ENCODE measurements around the gene FOXJ2.

The FOXJ2 gene

DNA sequence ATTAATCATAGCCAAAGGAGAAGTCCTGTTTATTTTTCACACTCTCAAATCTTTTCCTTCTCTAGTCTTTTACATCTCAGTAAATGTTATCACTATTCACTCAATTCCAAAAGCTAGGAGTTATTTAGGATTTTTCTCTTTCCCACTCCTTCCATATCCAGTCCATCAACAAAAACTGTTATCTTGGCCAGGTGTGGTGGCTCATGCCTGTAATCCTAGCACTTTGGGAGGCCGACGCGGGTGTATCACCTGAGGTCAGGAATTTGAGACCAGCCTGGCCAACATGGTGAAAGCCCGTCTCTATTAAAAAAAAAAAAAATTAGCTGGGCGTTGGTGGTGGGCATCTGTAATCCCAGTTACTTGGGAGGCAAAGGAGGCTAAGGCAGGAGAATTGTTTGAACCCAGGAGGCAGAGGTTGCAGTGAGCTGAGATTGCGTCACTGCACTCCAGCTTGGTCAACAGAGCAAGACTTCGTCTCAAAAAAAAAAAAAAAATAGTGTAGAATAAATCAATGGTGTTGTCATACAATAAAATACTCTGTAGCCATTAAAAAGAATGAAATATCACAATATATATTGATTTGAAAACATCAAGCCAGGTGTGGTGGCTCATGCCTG is 46.6 kb upstream of the FOXJ2 start:
- H3K14ac ChIP-seq (ENCODE audit: low read length in 2 of 2) = no peak overlapping the region
- 95% methylated on average over 5 of the region's 7 CpGs for WGBS
- no peak overlapping the region for H3K4ac ChIP-seq (ENCODE audit: low read depth in 1 of 2, low read length in 2 of 2)
- H3K4me1 ChIP-seq (ENCODE audit: control insufficient read depth, insufficient read depth, low read depth, low read length) = no peaks in the 10 kb centered on the region
- no peak overlapping the region for H2BK12ac ChIP-seq (ENCODE audit: low read length in 2 of 2)
- H2BK120ac ChIP-seq (ENCODE audit: low read depth, low read length) = no peak overlapping the region
- H3K36me3 ChIP-seq (ENCODE audit: control insufficient read depth in 1 of 2, insufficient read depth in 2 of 2, low read depth in 1 of 2, low read length in 2 of 2) = no peaks in the 10 kb centered on the region
- no peak overlapping the region for H4K8ac ChIP-seq (ENCODE audit: low read length)
- H3K27me3 ChIP-seq (ENCODE audit: control insufficient read depth in 1 of 2, insufficient read depth in 1 of 2, low read length in 2 of 2) = no peaks in the 10 kb centered on the region
- no peak for DNase-seq
- H2AFZ ChIP-seq (ENCODE audit: low read depth, low read length) = no peak overlapping the region
- no peak overlapping the region for H3K23ac ChIP-seq (ENCODE audit: low read length in 2 of 2)
- no peak overlapping the region for H3K4me2 ChIP-seq (ENCODE audit: low read length, poor library complexity, severe bottlenecking)
- H3K9ac ChIP-seq (ENCODE audit: low read length) = no peak overlapping the region
- no peaks in the 10 kb centered on the region for H3K9me3 ChIP-seq (ENCODE audit: control insufficient read depth, low read length)
- H4K91ac ChIP-seq (ENCODE audit: low read length) = no peak overlapping the region
- H2BK5ac ChIP-seq (ENCODE audit: low read depth, low read length, poor library complexity, severe bottlenecking) = no peak overlapping the region
- H2BK15ac ChIP-seq (ENCODE audit: low read depth, poor library complexity, severe bottlenecking) = no peak overlapping the region
- H3K18ac ChIP-seq (ENCODE audit: low read depth in 1 of 2, low read length in 2 of 2) = no peak overlapping the region
- no peaks in the 10 kb centered on the region for H3K79me1 ChIP-seq (replicated peaks; ENCODE audit: low read length, poor library complexity, severe bottlenecking)
- H3K4me3 ChIP-seq (ENCODE audit: insufficient read depth in 1 of 2, low read depth in 1 of 2, low read length in 2 of 2) = no peak overlapping the region
- H2AK5ac ChIP-seq (ENCODE audit: low read length, severe bottlenecking) = no peak overlapping the region
- H3K27ac ChIP-seq (ENCODE audit: low read length, poor library complexity, severe bottlenecking) = no peak overlapping the region

DNA sequence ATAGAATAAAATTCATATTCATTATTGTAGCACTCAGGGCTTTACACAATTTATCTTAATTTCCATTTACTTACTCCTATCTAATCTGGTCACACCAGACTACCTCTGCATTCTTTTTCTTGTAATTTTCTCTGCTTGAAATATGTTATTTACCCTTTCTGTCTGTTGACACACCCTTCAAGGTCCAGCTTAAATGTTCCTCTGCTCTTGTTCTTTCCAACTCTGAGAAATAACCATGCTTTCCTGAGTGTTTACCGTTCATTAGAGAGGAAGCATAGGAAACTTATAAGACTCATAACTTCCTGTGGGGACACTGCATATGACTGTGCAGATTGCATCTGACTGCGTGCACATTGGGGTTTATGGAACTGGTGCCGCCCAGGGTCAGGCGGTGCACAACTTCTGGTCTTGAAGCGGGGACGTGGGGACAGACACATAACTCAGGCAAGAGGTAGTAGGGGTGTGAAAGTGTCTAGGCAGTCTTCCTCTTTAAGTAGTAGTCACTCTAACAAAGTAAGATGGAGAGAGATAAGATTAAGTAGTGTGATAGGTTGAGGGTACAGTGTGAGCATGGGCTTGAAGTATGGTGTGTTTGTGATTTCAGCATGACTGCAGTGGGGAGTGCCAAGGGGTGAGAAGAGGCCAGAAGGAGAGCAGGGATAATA is 42.6 kb upstream of the FOXJ2 start:
- Histone ChIP-seq H3K36me3 (ENCODE audit: control insufficient read depth in 1 of 2, insufficient read depth in 2 of 2, low read depth in 1 of 2, low read length in 2 of 2) (no peaks in the 10 kb centered on the region), H3K79me1 (replicated peaks; ENCODE audit: low read length, poor library complexity, severe bottlenecking) (no peaks in the 10 kb centered on the region), H4K8ac (ENCODE audit: low read length) (no peak overlapping the region), H3K14ac (ENCODE audit: low read length in 2 of 2) (no peak overlapping the region), H3K9ac (ENCODE audit: low read length) (no peak overlapping the region), H2BK120ac (ENCODE audit: low read depth, low read length) (no peak overlapping the region), H3K18ac (ENCODE audit: low read depth in 1 of 2, low read length in 2 of 2) (peak overlapping the region; percentile 16 to 29), H2BK5ac (ENCODE audit: low read depth, low read length, poor library complexity, severe bottlenecking) (no peak overlapping the region), H3K4me3 (ENCODE audit: insufficient read depth in 1 of 2, low read depth in 1 of 2, low read length in 2 of 2) (no peak overlapping the region), H2BK15ac (ENCODE audit: low read depth, poor library complexity, severe bottlenecking) (no peak overlapping the region), H2BK12ac (ENCODE audit: low read length in 2 of 2) (peak overlapping the region in 1 of 2 experiments; percentile 2), H4K91ac (ENCODE audit: low read length) (peak overlapping the region; percentile 14), H3K27me3 (ENCODE audit: control insufficient read depth in 1 of 2, insufficient read depth in 1 of 2, low read length in 2 of 2) (no peaks in the 10 kb centered on the region), H3K9me3 (ENCODE audit: control insufficient read depth, low read length) (no peaks in the 10 kb centered on the region), H3K4me1 (ENCODE audit: control insufficient read depth, insufficient read depth, low read depth, low read length) (no peaks in the 10 kb centered on the region), H3K23ac (ENCODE audit: low read length in 2 of 2) (no peak overlapping the region), H3K4ac (ENCODE audit: low read depth in 1 of 2, low read length in 2 of 2) (no peak overlapping the region), H3K27ac (ENCODE audit: low read length, poor library complexity, severe bottlenecking) (no peak overlapping the region), H2AK5ac (ENCODE audit: low read length, severe bottlenecking) (no peak overlapping the region), H3K4me2 (ENCODE audit: low read length, poor library complexity, severe bottlenecking) (no peak overlapping the region), H2AFZ (ENCODE audit: low read depth, low read length) (no peak overlapping the region)
- 40% methylated on average over 6 of the region's 6 CpGs for WGBS
- DNase-seq = peak; percentile 61

DNA sequence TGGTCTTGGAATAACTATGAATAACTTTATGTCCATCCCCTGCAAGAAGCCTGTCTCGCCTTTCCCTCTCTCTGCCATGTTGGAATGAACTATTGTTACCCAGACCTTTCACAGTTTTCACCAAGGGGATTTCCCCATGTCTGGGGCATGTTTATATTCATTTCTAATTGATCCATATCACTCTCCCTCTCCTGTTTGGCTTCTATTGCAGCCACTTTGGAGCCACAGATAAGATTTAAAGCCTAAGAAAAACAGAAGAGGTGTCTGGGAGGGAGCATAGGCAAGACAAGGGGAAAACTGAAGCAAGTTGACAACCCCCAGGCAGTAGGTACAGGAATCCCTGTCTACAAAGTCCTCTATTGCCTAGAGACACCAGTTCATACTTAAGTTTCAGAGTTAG is 41.0 kb upstream of the FOXJ2 start:
- H2BK12ac ChIP-seq (ENCODE audit: low read length in 2 of 2) = no peak overlapping the region
- no peaks in the 10 kb centered on the region for H3K4me1 ChIP-seq (ENCODE audit: control insufficient read depth, insufficient read depth, low read depth, low read length)
- no peaks in the 10 kb centered on the region for H3K27me3 ChIP-seq (ENCODE audit: control insufficient read depth in 1 of 2, insufficient read depth in 1 of 2, low read length in 2 of 2)
- peaks cover 3% of the 10 kb centered on the region for H3K9me3 ChIP-seq (ENCODE audit: control insufficient read depth, low read length)
- H3K4me3 ChIP-seq (ENCODE audit: insufficient read depth in 1 of 2, low read depth in 1 of 2, low read length in 2 of 2) = no peak overlapping the region
- no peak for DNase-seq
- H3K18ac ChIP-seq (ENCODE audit: low read depth in 1 of 2, low read length in 2 of 2) = no peak overlapping the region
- H3K4me2 ChIP-seq (ENCODE audit: low read length, poor library complexity, severe bottlenecking) = no peak overlapping the region
- no peak overlapping the region for H4K8ac ChIP-seq (ENCODE audit: low read length)
- H3K14ac ChIP-seq (ENCODE audit: low read length in 2 of 2) = no peak overlapping the region
- H2AFZ ChIP-seq (ENCODE audit: low read depth, low read length) = no peak overlapping the region
- H3K23ac ChIP-seq (ENCODE audit: low read length in 2 of 2) = no peak overlapping the region
- H4K91ac ChIP-seq (ENCODE audit: low read length) = no peak overlapping the region
- H3K27ac ChIP-seq (ENCODE audit: low read length, poor library complexity, severe bottlenecking) = no peak overlapping the region
- no peak overlapping the region for H3K9ac ChIP-seq (ENCODE audit: low read length)
- H3K79me1 ChIP-seq (replicated peaks; ENCODE audit: low read length, poor library complexity, severe bottlenecking) = no peaks in the 10 kb centered on the region
- H2BK15ac ChIP-seq (ENCODE audit: low read depth, poor library complexity, severe bottlenecking) = no peak overlapping the region
- H3K4ac ChIP-seq (ENCODE audit: low read depth in 1 of 2, low read length in 2 of 2) = no peak overlapping the region
- no peaks in the 10 kb centered on the region for H3K36me3 ChIP-seq (ENCODE audit: control insufficient read depth in 1 of 2, insufficient read depth in 2 of 2, low read depth in 1 of 2, low read length in 2 of 2)
- no peak overlapping the region for H2BK5ac ChIP-seq (ENCODE audit: low read depth, low read length, poor library complexity, severe bottlenecking)
- no peak overlapping the region for H2BK120ac ChIP-seq (ENCODE audit: low read depth, low read length)
- H2AK5ac ChIP-seq (ENCODE audit: low read length, severe bottlenecking) = no peak overlapping the region
- 88% methylated on average over 1 of the region's 1 CpG for WGBS

DNA sequence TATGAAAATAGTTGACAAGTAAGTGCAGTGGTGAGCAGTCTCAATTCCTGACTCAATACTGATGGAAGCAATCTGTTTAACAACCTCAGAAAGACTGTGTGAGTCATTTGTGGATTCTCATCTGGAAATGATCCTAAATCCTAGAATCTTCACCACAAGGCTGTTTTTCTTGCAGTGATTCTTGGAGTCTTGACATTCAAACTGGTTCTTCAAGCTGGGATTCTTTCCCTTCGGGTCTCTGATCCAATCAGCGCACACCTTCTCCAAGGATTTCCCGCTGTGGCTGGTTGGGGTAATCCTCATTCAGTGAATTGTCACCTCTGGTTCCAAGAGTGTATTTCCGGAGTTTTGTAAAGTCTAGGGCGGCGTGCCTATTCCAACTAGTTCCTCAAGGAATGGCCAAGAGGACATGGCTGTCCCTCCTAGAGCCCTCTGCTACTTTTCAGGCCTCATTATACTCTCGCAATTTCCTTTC is 37.7 kb upstream of the FOXJ2 start:
- no peak overlapping the region for H2BK12ac ChIP-seq (ENCODE audit: low read length in 2 of 2)
- peak overlapping the region; percentile 38 for H3K27ac ChIP-seq (ENCODE audit: low read length, poor library complexity, severe bottlenecking)
- no peaks in the 10 kb centered on the region for H3K36me3 ChIP-seq (ENCODE audit: control insufficient read depth in 1 of 2, insufficient read depth in 2 of 2, low read depth in 1 of 2, low read length in 2 of 2)
- WGBS = 55% methylated on average over 7 of the region's 7 CpGs
- H2BK120ac ChIP-seq (ENCODE audit: low read depth, low read length) = no peak overlapping the region
- H3K18ac ChIP-seq (ENCODE audit: low read depth in 1 of 2, low read length in 2 of 2) = peak overlapping the region in 1 of 2 experiments; percentile 48
- H3K79me1 ChIP-seq (replicated peaks; ENCODE audit: low read length, poor library complexity, severe bottlenecking) = no peaks in the 10 kb centered on the region
- H2AK5ac ChIP-seq (ENCODE audit: low read length, severe bottlenecking) = no peak overlapping the region
- no peak overlapping the region for H3K14ac ChIP-seq (ENCODE audit: low read length in 2 of 2)
- H3K9me3 ChIP-seq (ENCODE audit: control insufficient read depth, low read length) = peaks cover 19% of the 10 kb centered on the region
- H3K27me3 ChIP-seq (ENCODE audit: control insufficient read depth in 1 of 2, insufficient read depth in 1 of 2, low read length in 2 of 2) = no peaks in the 10 kb centered on the region
- H2BK5ac ChIP-seq (ENCODE audit: low read depth, low read length, poor library complexity, severe bottlenecking) = no peak overlapping the region
- H3K4me3 ChIP-seq (ENCODE audit: insufficient read depth in 1 of 2, low read depth in 1 of 2, low read length in 2 of 2) = peak overlapping the region in 1 of 2 experiments; percentile 66
- H3K4me1 ChIP-seq (ENCODE audit: control insufficient read depth, insufficient read depth, low read depth, low read length) = no peaks in the 10 kb centered on the region
- no peak overlapping the region for H4K8ac ChIP-seq (ENCODE audit: low read length)
- no peak overlapping the region for H2BK15ac ChIP-seq (ENCODE audit: low read depth, poor library complexity, severe bottlenecking)
- no peak overlapping the region for H3K4ac ChIP-seq (ENCODE audit: low read depth in 1 of 2, low read length in 2 of 2)
- no peak overlapping the region for H3K23ac ChIP-seq (ENCODE audit: low read length in 2 of 2)
- H4K91ac ChIP-seq (ENCODE audit: low read length) = no peak overlapping the region
- H2AFZ ChIP-seq (ENCODE audit: low read depth, low read length) = no peak overlapping the region
- H3K9ac ChIP-seq (ENCODE audit: low read length) = peak overlapping the region; percentile 91
- no peak overlapping the region for H3K4me2 ChIP-seq (ENCODE audit: low read length, poor library complexity, severe bottlenecking)
- DNase-seq = peak; percentile 95

All from mesenchymal stem cell (in vitro differentiated cells and primary cell).